Activated T-cell treated with anti-CD3 and anti-CD28 coated beads, Interleukin-2, amount 50 U/mL, for 48 hours (primary cell): Measurements from ENCODE around the gene HYI.
"Not testable (repeated sequence)": the region's sequence is repeated elsewhere in the genome, so short reads cannot be mapped to it uniquely, and the experiment has no call there.

ENCODE experiments used
- DNase-seq, 2 experiments: peaks; one replicate each; pipeline ENCODE4 v3.0.0-alpha.2; 2020

Gene HYI, protein sequence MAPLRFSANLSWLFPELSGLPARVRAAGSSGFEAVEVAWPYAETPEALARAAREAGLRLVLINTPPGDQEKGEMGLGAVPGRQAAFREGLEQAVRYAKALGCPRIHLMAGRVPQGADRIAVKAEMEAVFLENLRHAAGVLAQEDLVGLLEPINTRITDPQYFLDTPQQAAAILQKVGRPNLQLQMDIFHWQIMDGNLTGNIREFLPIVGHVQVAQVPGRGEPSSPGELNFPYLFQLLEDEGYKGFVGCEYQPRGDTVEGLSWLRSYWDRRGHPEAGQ

DNA sequence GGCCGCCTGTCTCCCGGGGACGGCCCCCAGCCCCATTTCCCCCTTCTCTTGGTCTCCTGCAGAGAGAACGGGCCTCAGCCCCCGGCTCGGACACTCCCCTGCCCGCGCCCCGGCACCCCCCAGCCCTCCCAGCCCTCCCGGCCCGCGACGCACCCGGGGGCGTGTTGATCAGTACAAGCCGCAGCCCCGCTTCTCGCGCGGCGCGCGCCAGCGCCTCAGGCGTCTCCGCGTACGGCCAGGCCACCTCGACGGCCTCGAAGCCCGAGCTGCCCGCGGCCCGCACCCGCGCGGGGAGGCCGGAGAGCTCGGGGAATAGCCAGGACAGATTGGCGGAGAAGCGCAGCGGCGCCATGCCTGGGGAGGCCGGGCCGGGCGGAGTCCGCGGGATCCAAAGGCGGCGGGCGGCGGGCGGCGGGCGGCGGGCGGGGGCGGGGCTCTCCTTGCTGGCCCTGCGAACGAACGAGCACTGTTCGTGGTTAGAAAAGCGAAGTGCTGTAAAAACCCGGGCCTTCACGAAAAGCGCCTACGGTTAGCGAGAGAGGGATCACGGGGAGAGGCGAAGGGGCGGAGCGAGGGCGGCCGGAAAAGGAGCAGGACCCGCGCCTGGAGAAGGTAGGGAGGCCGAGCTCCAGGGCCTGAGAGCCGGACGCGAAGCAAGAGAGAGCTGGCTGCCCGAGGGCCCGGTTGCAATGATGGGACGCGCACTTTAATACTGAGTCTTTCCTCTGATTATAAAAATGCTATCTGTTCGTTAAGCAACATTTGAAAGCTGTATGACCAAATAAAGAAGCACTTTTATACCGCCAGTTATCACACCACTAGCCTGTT, at the start of gene HYI:
TSS of gene HYI (minus strand) at position 490 of the 828 bp plus-strand sequence. CDS start at position 352, 138 bp downstream.
- DNase-seq, result peak; percentile 78 to 79

DNA sequence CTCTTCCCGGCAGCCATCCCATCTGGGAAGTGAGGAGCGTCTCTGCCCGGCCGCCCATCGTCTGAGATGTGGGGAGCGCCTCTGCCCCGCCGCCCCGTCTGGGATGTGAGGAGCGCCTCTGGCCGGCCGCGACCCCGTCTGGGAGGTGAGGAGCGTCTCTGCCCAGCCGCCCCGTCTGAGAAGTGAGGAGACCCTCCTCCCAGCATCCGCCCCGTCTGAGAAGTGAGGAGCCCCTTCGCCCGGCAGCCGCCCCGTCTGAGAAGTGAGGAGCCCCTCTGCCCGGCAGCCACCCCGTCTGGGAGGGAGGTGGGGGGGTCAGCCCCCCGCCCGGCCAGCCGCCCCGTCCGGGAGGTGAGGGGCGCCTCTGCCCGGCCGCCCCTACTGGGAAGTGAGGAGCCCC, 48.1 kb upstream of the HYI start:
- DNase-seq, result not testable (repeated sequence)

DNA sequence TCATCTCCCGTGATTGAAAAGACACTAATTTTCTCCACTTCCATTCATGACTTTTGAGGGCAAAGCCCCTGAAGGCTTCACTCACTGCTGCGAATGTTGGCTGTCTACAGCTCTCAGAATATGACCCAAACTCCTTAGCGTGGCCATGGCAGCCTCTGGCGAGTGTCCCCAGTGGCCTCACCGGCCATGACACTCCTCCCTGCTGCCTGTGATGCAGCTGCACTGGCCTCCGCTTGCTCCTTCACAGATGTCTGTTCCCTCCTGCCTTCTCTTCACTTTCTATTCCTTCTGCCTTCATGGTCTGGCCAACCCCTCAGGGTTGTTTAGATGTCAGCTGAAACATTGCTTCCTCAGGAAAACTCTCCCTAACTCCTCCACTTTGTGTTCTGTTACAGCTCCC, 46.2 kb upstream of the HYI start:
- no peak for DNase-seq

DNA sequence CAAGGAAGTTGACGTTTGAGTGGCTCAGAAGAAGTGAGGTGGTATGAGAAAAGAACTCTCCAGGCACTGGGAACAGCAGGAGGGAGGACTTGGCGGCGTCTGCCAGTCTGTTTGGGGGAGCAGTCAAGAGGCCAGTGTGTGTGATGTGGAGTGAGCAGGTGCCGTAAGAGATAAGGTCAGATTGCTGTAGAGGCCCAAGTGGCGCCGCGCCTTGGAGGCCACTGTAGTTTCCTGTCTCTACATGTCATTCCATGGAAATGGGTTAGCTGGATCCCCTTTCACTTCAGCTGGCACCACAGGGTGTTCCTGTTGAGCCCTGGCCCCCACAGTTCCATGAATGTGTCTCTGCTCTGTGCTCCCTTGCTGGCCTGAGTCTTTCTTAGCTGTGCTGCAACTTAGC, 41.5 kb upstream of the HYI start:
- no peak for DNase-seq

DNA sequence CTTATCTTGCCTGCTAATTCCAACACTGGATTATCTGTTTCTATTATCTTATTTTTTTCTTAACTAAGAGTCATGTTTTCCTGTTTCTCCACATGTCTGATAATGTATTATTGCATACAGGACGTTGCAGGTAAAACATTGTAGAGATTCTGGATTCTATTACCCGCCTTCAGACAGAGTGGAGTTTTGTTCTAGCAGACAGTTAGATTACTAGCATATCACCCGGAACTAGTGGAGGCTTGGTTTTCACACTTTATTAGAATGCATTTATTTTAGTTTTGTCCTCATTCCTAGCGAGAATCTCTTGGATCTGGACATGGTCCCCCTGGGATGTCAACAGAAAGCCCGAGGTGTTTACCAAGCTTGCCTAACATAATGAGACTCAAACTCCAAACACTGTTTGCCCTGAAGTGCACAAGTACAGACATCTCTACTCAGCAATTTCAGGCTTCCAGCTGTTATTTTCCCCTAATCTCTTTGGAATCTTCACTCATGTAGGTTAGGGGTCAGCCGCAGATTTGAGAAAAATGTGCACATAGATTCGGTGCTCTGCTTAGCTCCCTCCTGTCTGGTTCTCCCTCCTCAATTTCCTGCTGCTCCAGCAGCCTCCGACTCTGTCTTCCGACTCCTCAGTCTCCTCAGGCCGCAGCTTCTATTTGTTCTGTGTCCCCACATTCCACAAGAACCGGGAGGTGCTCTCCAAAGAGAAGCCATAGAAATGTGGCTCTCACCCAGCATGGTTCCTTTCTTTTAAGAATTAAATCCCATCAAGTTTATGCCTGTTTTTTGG, 40.1 kb upstream of the HYI start:
- DNase-seq, result no peak

DNA sequence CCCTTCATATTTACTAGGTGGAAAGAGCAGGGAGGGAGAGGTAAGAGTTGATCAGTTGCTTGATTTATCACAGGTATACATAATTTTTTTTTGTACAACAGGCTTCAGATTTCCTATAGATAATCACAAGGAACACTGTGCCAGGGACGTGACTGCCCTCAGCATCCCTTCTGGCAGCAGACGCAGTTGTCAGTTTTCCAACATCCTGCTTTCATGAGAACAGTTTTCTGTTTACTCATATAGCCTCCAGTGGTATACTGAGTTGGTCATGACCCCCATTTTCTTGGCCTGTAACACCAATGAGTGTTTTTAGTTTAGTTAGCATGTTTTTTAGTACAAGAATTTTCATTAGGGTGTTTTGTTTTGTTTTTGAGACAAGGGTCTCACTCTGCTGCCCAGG, 39.1 kb upstream of the HYI start:
- no peak for DNase-seq

DNA sequence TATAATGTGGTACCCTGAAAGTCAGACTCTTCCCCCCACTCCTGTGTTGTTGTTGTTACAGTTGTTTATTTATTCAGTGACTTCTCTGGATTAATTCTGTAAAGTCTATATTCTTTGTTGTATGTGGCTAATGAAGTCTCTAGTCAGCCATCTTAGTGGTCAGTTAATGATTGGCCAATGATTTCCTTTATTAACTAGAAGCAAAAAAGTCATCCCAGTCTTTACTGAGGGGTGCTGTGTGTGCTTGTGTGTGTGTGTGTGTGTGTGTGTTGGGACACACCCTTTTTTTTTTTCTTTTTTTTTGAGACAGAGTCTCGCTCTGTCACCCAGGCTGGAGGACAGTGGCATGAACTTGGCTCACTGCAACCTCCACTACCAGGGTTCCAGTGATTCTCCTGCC, 37.3 kb upstream of the HYI start:
- no peak for DNase-seq

DNA sequence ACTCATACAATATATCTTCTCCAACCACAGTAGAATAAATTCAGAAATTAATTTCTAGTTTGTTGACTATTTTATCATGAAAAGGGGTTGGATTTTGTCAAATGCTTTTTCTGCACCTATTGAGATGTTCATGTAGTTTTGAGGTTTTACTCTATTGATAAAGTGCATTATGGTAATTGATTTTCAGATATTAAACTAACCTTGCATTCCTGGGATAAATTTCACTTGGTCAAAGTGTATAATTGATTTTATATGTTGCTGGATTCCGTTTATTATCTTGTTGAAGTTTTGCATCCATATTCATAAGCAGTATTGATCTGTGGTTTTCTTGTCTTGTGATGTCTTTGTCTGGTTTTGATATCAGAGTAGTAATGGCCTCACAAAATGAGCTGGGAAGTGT, 34.4 kb upstream of the HYI start:
- DNase-seq, result no peak

DNA sequence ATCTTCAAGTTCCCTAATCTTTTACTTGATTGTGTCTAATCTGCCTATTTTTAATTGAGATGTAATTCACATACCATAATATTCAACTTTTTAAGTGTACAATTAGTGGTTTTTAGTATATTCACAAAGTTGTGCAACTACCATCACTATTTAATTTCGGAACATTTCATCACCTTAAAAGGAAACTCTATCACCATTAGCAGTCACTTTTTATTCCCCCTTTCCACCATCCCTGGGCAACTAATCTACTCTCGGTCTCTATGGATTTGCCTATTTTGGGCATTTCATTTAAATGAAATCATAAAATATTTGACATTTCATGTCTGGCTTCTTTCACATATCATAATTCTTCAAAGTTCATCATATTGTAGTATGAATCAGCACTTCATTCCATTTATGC, 30.6 kb upstream of the HYI start:
- DNase-seq, result no peak

DNA sequence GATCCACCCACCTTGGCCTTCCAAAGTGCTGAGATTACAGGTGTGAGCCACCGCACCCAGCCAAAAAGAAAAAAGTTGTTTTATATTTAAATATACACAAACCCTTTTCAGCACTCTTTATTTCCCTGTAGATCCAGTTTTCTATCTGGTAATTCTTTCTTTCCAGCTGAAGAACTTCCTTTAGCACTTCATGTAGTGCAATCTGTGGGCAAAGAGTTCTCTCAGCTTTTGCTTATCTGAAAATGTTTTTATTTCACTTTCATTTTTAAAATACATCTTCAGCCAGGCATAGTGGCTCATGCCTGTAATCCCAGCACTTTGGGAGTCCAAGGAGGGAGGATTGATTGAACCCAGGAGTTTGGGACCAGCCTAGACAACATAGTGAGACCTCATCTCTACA, 28.5 kb upstream of the HYI start:
- DNase-seq, result no peak

DNA sequence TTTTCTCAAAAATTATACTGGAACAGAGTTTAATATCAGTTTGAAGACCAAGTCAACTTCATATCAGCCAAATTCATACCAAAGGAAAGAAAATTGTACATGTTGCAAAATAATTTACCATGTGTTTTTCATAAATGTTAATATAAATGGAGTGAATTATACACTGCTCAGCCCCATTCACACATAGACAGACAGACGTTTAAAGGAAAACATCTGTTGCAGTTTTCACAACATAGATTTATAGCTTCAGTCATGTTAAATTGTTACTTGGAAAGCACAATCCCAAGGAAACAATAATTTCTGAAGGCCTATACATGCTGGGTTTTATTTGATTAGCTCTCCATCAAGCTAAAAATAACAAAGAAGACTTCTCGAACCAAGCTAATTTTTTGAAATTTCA, 27.8 kb upstream of the HYI start:
- DNase-seq, result no peak

DNA sequence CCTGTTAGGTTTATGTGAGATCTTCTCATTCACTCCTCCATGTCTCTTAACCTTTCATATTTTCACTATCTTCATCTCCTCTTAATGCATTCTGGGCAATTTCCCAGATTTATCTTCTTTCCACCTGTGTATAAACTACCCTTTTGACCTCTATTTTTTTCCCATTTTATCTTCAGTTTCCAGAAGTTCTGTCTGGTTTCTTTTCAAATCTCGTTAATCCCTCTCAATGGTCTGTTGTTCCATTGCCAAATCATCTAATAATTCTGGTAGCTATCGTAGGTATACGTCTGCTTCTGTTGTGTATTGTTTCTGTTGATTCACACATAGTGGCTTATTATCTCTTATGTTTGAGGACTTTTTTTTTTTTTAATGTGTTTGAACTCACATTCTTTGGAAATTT, 25.7 kb upstream of the HYI start:
- DNase-seq, result no peak

DNA sequence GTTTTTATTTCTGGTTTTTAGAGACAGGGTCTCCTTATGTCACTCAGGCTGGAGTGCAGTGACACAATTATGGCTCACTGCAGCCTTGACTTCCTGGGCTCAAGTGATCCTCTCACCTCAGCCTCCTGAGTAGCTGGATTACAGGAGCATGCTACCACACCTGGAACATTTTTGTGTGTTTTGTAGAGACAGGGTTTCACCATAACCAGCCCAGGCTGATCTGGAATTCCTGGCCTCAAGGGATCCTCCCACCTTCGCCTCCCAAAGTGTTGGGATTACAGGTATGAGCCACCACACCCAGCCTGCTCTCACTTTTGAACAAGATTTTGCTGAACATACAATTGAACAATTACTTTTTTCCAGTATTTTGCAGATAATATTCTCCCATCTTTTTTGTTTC, 24.0 kb upstream of the HYI start:
- no peak for DNase-seq

DNA sequence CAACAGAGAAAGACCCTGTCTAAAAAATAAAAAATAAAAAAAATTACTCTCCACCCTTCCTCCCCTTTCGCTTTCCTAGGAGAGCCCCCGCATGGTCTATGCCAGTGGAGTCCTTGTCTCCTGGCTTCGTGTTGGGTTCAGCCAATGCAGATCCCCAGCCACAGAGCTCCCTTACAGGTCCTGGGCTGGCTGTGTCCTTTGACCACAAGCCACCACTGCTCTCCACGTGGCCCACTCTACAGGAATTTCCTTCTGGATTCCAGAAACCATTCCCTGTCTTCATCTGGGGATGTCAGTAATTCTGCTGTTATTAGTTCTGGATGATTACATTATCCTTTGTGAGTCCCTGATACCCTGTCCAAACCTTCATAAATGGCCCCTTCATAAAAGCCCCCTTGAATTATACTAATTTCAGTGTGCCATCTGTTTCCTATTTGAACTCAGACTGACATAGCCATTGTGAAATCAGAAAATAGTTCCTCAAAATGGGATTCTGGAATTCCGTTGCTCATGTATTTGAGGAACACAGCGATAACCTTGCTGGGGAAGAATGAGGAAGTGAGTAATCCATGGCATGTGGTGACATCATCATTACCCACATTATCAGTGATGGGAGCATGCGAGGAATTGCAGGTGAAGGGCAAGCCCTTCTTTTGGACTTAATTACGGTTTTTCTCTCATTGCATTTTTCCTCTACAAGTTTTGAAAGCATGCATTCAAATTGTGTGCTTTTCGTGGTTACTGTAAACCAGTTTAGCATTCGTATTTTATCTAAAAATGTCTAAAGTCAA, 22.1 kb upstream of the HYI start:
- DNase-seq, result not testable (repeated sequence)

DNA sequence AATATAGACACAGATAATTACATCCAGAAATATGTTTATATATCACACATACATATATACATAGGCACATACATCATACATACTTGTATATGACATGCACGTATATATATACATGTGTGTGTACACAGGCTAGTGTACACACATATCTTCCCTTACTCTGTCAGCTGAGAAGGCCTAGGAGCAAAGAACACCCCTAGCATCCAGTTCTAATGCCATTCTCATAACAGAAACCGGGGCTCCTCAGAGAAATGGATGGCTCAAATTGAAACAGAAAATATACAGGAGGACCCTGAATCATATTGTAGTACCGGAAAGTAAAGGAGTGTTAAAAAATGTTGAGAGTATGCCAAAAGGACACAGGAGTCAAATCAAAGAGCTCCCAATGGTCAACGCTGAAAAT, 19.7 kb upstream of the HYI start:
- DNase-seq, result no peak

DNA sequence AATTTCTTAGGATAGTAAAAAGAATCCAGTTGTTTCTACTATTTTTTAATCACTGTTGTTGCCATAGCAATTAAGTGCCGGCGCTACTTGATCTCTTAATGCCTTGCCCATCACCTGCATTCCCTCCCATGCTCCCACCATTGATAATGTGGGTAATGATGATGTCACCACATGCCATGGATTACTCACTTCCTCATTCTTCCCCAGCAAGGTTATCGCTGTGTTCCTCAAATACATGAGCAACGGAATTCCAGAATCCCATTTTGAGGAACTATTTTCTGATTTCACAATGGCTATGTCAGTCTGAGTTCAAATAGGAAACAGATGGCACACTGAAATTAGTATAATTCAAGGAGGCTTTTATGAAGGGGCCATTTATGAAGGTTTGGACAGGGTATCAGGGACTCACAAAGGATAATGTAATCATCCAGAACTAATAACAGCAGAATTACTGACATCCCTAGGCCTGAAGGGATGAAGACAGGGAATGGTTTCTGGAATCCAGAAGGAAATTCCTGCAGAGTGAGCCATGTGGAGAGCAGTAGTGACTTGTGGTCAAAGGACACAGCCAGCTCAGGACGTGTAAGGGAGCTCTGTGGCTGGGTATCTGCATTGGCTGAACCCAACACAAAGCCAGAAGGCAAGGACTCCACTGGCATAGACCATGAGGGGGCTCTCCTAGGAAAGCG, 18.9 kb upstream of the HYI start:
- not testable (repeated sequence) for DNase-seq

DNA sequence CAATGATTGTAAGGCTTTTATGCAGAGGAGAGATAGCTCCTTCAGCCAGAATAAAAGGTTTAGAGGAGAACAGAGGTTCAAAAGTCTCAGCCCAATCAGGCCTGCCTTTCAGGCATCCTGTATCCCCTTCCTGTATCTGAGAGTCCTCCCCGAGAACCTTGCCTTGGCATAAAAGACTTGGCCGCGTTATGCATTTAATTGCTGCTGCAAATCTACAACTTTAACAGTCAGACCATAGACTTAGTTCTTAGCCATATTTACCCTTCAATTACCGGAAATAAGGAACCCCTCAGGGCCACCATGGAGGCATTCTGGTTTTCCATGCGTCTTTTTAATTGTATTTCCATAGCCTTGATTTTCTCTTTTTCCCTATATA, 18.3 kb upstream of the HYI start:
- DNase-seq, result no peak

DNA sequence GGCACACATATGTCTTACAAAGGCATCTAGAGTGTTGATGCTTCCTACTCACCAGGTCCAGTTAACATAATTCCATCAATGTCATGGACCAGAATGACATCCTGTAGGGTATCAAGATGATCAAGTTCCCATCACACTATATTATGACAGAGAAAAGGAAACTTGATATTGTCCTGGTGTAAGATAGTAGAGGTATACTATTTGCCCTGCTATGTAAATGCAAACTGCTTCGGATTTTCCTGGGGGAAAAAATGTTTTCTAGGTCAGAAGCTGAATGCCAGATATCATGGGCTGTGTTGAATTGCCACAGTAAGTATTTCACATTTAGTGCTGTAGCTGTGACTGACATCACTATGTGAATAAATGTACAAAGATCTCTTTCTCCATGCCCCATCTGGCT, 16.2 kb upstream of the HYI start:
- no peak for DNase-seq

DNA sequence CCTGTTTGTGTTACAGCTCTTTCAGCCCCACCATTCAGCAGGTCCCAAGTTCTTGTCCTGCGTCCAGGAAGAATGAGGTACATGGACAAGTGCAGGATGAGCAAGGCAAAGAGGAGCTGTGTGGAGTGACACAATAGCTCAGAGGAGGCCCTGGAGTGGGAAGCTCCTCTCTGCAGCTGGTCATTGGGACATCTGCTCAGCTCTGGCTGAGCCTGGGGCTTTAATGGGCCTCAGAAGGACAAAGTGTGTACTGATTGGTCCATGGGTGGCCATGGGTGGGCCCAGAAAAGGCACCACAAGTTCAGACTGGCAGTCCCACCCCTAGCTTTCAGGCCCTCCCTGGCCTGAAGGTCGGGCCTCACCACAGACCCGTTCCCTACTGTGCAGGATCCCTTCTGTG, 14.7 kb upstream of the HYI start:
- DNase-seq, result no peak

DNA sequence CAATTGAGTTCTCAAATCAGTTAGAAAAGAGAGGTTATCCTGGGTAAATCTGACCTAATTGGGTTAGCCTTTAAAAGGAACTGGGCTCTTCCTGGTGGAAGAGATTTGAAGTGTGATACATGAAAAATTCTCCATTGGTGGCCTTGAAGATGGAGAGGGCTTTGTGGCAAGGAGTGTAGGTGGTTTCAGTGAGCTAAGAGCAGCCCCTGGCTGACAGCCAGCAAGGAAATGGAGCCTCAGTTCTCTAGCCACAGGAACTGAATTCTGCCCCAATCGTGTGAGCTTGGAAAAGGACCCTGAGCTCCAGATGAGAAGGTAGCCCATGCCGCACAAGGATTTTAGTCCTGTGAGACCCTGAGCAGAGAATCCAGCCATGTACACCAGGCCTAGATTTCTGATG, 12.7 kb upstream of the HYI start:
- no peak for DNase-seq

DNA sequence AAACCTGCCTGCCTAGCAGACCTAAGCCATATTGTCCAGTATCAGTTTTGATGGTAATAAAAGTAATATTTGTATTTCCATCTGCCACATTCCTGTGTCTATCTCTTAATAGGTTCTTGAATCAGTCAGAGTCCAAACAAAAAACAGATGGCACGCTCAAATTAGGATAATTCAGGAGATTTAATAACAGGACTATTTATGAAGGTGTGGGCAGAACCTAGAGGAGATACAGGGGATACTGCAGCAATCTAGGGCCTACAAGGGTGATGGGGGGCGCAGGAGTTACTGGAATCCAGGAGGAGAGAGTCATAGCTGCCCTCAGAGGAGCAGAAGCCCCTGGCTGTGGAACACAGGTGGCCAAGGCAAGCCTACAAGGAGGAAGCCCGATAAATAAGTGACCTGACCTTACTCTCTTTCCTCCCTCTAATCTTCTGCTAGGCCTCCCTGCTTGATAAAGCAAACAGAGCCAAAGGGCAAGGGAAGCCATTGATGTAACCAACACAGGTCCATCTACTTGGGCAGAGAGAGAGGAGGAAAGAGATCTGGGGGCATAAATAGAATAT, 11.9 kb upstream of the HYI start:
- DNase-seq, result no peak
